Measurements from ENCODE around the gene CCKAR.

- no peak for TF ChIP-seq EZH2 (IDR thresholded peaks at IDR 0.05; ENCODE audit: low read length)
- TF ChIP-seq CTCF (optimal IDR thresholded peaks at IDR 0.05 in 1 of 3, IDR thresholded peaks at IDR 0.05 in 1 of 3, conservative IDR thresholded peaks at IDR 0.05 in 1 of 3; ENCODE audit: extremely low read depth in 1 of 3, insufficient read depth in 2 of 3, low read length in 3 of 3): no peak
Observed at GRCh38 chr4:26531491-26532116, 41.3 kb upstream of the CCKAR start.
